GM23338 (cell line): ENCODE data around the gene IL16. TPM values are rescaled to one million over a fixed set of nuclear protein-coding genes. Genes with fewer than 3 reads are reported as not detected.

Experiments used
- ATAC-seq: fragments of 200-7000 bp; cut with Tn5 transposase; 3 replicates; pipeline ENCODE4 v1.9.1; 2020
- DNase-seq: peaks from one replicate; pipeline ENCODE4 v3.0.0-alpha.2; 2015; ENCODE audit warnings: low spot score
- H2AFZ ChIP-seq: fragments of 200-600 bp; sonication (generic); 2 replicates; pipeline ENCODE4 v1.8.0; 2016; ENCODE audit warnings: antibody characterized with exemption, mild to moderate bottlenecking, moderate library complexity
- H3F3A ChIP-seq: fragments of 200-600 bp; sonication (generic); replicated peaks from 2 replicates; pipeline ENCODE4 v1.8.0; 2017; ENCODE audit warnings: antibody characterized with exemption, mixed run types, low read depth
- H3K27ac ChIP-seq: fragments of 200-600 bp; sonication (generic); 2 replicates; pipeline ENCODE4 v1.6.1; 2016; ENCODE audit warnings: low read depth
- H3K27me3 ChIP-seq: fragments of 200-600 bp; sonication (generic); 2 replicates; pipeline ENCODE4 v1.8.0; 2016; ENCODE audit warnings: mild to moderate bottlenecking, mixed run types, moderate library complexity; ENCODE audit not compliant: insufficient read depth
- H3K36me3 ChIP-seq: fragments of 200-600 bp; sonication (generic); 2 replicates; pipeline ENCODE4 v1.8.0; 2016; ENCODE audit warnings: mild to moderate bottlenecking; ENCODE audit not compliant: insufficient read depth
- H3K4me1 ChIP-seq: fragments of 200-600 bp; sonication (generic); 2 replicates; pipeline ENCODE4 v1.8.0; 2016; ENCODE audit warnings: mild to moderate bottlenecking, moderate library complexity; ENCODE audit not compliant: insufficient read depth
- H3K4me2 ChIP-seq: fragments of 200-600 bp; sonication (generic); 2 replicates; pipeline ENCODE4 v1.7.1; 2017; ENCODE audit warnings: mixed run types
- H3K4me3 ChIP-seq: fragments of 200-600 bp; sonication (generic); 2 replicates; pipeline ENCODE4 v1.6.1; 2016; ENCODE audit warnings: mixed run types
- H3K79me2 ChIP-seq: fragments of 200-600 bp; sonication (generic); replicated peaks from 2 replicates; pipeline ENCODE4 v1.8.0; 2017; ENCODE audit warnings: mild to moderate bottlenecking; ENCODE audit not compliant: insufficient read depth
- H3K9me2 ChIP-seq: fragments of 200-600 bp; sonication (generic); 2 replicates; pipeline ENCODE4 v1.8.0; 2017; ENCODE audit not compliant: insufficient read depth
- H4K20me1 ChIP-seq: fragments of 200-600 bp; sonication (generic); replicated peaks from 2 replicates; pipeline ENCODE4 v1.8.0; 2017; ENCODE audit warnings: mild to moderate bottlenecking; ENCODE audit not compliant: insufficient read depth
- H3K27ac Mint-ChIP-seq: 2 replicates; pipeline ENCODE4 v1.8.0; 2020; ENCODE audit warnings: inconsistent platforms, mild to moderate bottlenecking, moderate library complexity, mixed read lengths
- H3K27me3 Mint-ChIP-seq: 3 replicates; pipeline ENCODE4 v1.8.0; 2022; ENCODE audit warnings: low read depth, mild to moderate bottlenecking, moderate library complexity, mixed read lengths, inconsistent platforms; ENCODE audit not compliant: insufficient read depth, poor library complexity
- H3K36me3 Mint-ChIP-seq: 3 replicates; pipeline ENCODE4 v1.8.0; 2021; ENCODE audit warnings: low read depth, mild to moderate bottlenecking, inconsistent platforms, moderate library complexity, mixed read lengths
- H3K4me1 Mint-ChIP-seq: 3 replicates; pipeline ENCODE4 v1.8.0; 2020; ENCODE audit warnings: mild to moderate bottlenecking, inconsistent platforms, mixed read lengths
- H3K4me3 Mint-ChIP-seq: 3 replicates; pipeline ENCODE4 v1.8.0; 2021; ENCODE audit warnings: moderate library complexity, mild to moderate bottlenecking, inconsistent platforms, mixed read lengths
- H3K9me3 Mint-ChIP-seq: 3 replicates; pipeline ENCODE4 v1.8.0; 2020; ENCODE audit warnings: moderate library complexity, mild to moderate bottlenecking, inconsistent platforms, mixed read lengths
- CREB1 ChIP-seq: fragments of 250-450 bp; sonication (Bioruptor Pico); IDR thresholded peaks from 2 replicates; pipeline ENCODE4 v1.5.0; 2020; ENCODE audit warnings: low read depth, mild to moderate bottlenecking, moderate library complexity
- CTCF ChIP-seq, 2 experiments: fragments of 200-600 bp in 1 of 2; sonication (generic) in 1 of 2; conservative IDR thresholded peaks; 2 replicates each; pipeline versions ENCODE4 v1.5.1 to v1.6.1; 2016 to 2017; ENCODE audit warnings: antibody characterized with exemption in 2 of 2, low read depth in 2 of 2, mild to moderate bottlenecking in 2 of 2, moderate library complexity in 1 of 2
- ETS1 ChIP-seq: IDR thresholded peaks from 2 replicates; pipeline ENCODE4 v1.6.1; 2016; ENCODE audit warnings: antibody characterized with exemption
- EZH2 ChIP-seq: fragments of 200-600 bp; sonication (generic); IDR thresholded peaks from one replicate; pipeline ENCODE4 v1.8.0; 2017; ENCODE audit warnings: antibody characterized with exemption, mild to moderate bottlenecking, low read depth; ENCODE audit not compliant: unreplicated experiment
- EZH2phosphoT487 ChIP-seq: fragments of 200-600 bp; sonication (generic); IDR thresholded peaks from one replicate; pipeline ENCODE4 v1.8.1; 2018; ENCODE audit warnings: antibody characterized with exemption; ENCODE audit not compliant: unreplicated experiment
- JUNB ChIP-seq: IDR thresholded peaks from one replicate; pipeline ENCODE4 v1.6.1; 2016; ENCODE audit warnings: antibody characterized with exemption; ENCODE audit not compliant: unreplicated experiment
- NANOG ChIP-seq: IDR thresholded peaks from 2 replicates; pipeline ENCODE4 v1.6.1; 2016; ENCODE audit warnings: antibody characterized with exemption, borderline replicate concordance
- POLR2AphosphoS5 ChIP-seq: IDR thresholded peaks from 2 replicates; pipeline ENCODE4 v1.6.1; 2016; ENCODE audit warnings: antibody characterized with exemption, low read depth
- REST ChIP-seq: IDR thresholded peaks from one replicate; pipeline ENCODE4 v1.6.1; 2018; ENCODE audit warnings: antibody characterized with exemption; ENCODE audit not compliant: unreplicated experiment
- STAT1 ChIP-seq: IDR thresholded peaks from one replicate; pipeline ENCODE4 v1.6.1; 2016; ENCODE audit warnings: antibody characterized with exemption; ENCODE audit not compliant: unreplicated experiment
- ZNF114 ChIP-seq: fragments of 250-450 bp; sonication (Bioruptor Pico); IDR thresholded peaks from 2 replicates; pipeline ENCODE4 v1.5.0; 2020; ENCODE audit warnings: mild to moderate bottlenecking, moderate library complexity
- ZNF331 ChIP-seq: fragments of 250-450 bp; sonication (Bioruptor Pico); IDR thresholded peaks from 2 replicates; pipeline ENCODE4 v1.5.0; 2020; ENCODE audit warnings: low read depth, mild to moderate bottlenecking, moderate library complexity
- ZNF462 ChIP-seq: fragments of 250-450 bp; sonication (Bioruptor Pico); IDR thresholded peaks from 2 replicates; pipeline ENCODE4 v1.5.0; 2020; ENCODE audit warnings: mild to moderate bottlenecking, moderate library complexity
- polyA plus RNA-seq: library from polyadenylated mRNA; unstranded; fragments of >200 nt; fragmentation: Nextera tagmentation; extraction: Ambion mirVana; gene quantifications from 2 replicates; pipeline ENCODE4 v1.2.1, GENCODE V29; 2016
- total RNA-seq: library from RNA; depleted of rRNA; stranded (reverse); fragments of >200 nt; shearing (Covaris generic); gene quantifications from 2 replicates; pipeline ENCODE4 v1.2.3, GENCODE V29; 2014

IL16 gene
- total and polyA plus RNA-seq, 2 experiments from 2014 or later = 0.29 TPM; not detected in 1

GRCh38 chr15:81347910-81348309 lies 151.2 kb downstream of the IL16 start:
- DNase-seq (no peak), ATAC-seq (no peak)
- no peaks in the 10 kb centered on the region for H3K79me2 ChIP-seq
- H3K4me3 ChIP-seq = no peak overlapping the region
- H3K4me2 ChIP-seq = no peak overlapping the region
- H4K20me1 ChIP-seq = no peaks in the 10 kb centered on the region
- H3K27me3 ChIP-seq = no peaks in the 10 kb centered on the region
- TF ChIP-seq ZNF331 (CRISPR knock-in tag) (no peak), POLR2AphosphoS5 (no peak), CREB1 (CRISPR knock-in tag) (no peak), ETS1 (no peak), ZNF114 (CRISPR knock-in tag) (no peak), EZH2 (no peak), JUNB (no peak), NANOG (no peak), EZH2phosphoT487 (no peak), CTCF (conservative IDR thresholded peaks at IDR 0.05; ENCODE audit: low read depth in 2 of 2) (no peak), STAT1 (no peak), REST (no peak), ZNF462 (CRISPR knock-in tag) (no peak)
- no peaks in the 10 kb centered on the region for H3F3A ChIP-seq
- no peaks in the 10 kb centered on the region for H3K27me3 Mint-ChIP-seq
- no peaks in the 10 kb centered on the region for H3K36me3 ChIP-seq
- H3K4me1 Mint-ChIP-seq = peaks cover 2% of the 10 kb centered on the region; the same call in 2 of the 3 replicates
- no peaks in the 10 kb centered on the region for H3K9me3 Mint-ChIP-seq
- no peak overlapping the region for H3K27ac Mint-ChIP-seq
- peaks cover 5% of the 10 kb centered on the region; the same call in 1 of the 2 replicates for H3K9me2 ChIP-seq
- no peak overlapping the region for H2AFZ ChIP-seq
- no peaks in the 10 kb centered on the region for H3K4me1 ChIP-seq
- H3K27ac ChIP-seq = no peak overlapping the region
- no peaks in the 10 kb centered on the region for H3K36me3 Mint-ChIP-seq
- H3K4me3 Mint-ChIP-seq = no peak overlapping the region
